HepG2 (cell line): Measurements from ENCODE around the gene MRGPRF. TPM values are rescaled to one million over a fixed set of nuclear protein-coding genes. Genes with fewer than 3 reads are reported as not detected.

Experiments used
- ATAC-seq: fragments of 200-7000 bp; cut with Tn5 transposase; 3 replicates; pipeline ENCODE4 v1.9.1; 2020; ENCODE audit warnings: mild to moderate bottlenecking, moderate library complexity
- BruUV-seq: library from RNA; stranded (reverse); fragments of 400-500 nt; replicated peaks from 2 replicates; lab custom pipeline; 2021; lab: Mats Ljungman, UMichigan
- CTCF ChIA-PET: fragments of 300-600 bp; formaldehyde crosslinking; extraction: SDS; loops from one replicate; lab custom pipeline; 2021; ENCODE audit warnings: low total read pairs, inconsistent platforms, low intra/inter-chr PET ratio; lab: Yijun Ruan, JAX
- POLR2A ChIA-PET: fragments of 350-600 bp; sonication (Branson Sonifier 250); formaldehyde crosslinking; loops from one replicate; lab custom pipeline; 2020; ENCODE audit warnings: antibody characterized with exemption, inconsistent platforms; lab: Yijun Ruan, JAX
- DNase-seq: peaks from one replicate; pipeline ENCODE4 v3.0.0-alpha.2; 2015; ENCODE audit warnings: low spot score
- FAIRE-seq: peaks from 3 replicates; lab custom pipeline; 2011; peaks lifted over from hg19 to GRCh38; lab: Jason Lieb, UNC
- H2AFZ ChIP-seq: one replicate; pipeline ENCODE4 v1.6.1; 2011; ENCODE audit warnings: low read length, inconsistent platforms
- H3K27ac ChIP-seq: fragments of 300-600 bp; 3 replicates; pipeline ENCODE4 v1.8.0; 2011; ENCODE audit warnings: mixed run types, mild to moderate bottlenecking, mixed read lengths, low read length, inconsistent platforms; ENCODE audit not compliant: insufficient read depth; ENCODE audit errors: extremely low read length
- H3K27me3 ChIP-seq, 2 experiments: fragments of 200-600 bp in 1 of 2; 2 replicates in 1 of 2; 3 replicates in 1 of 2; pipeline versions ENCODE4 v1.6.0 to v1.8.0; 2011; ENCODE audit warnings: low read length in 2 of 2, mild to moderate bottlenecking in 2 of 2, moderate library complexity in 2 of 2, inconsistent platforms in 1 of 2; ENCODE audit not compliant: insufficient read depth in 2 of 2, control insufficient read depth in 1 of 2
- H3K36me3 ChIP-seq, 2 experiments: fragments of 200-600 bp in 1 of 2; replicated peaks in 1 of 2; 2 replicates in 1 of 2; 3 replicates in 1 of 2; pipeline versions ENCODE4 v1.5.1 to v1.8.0; 2011; ENCODE audit warnings: low read length in 2 of 2, inconsistent platforms in 1 of 2; ENCODE audit not compliant: insufficient read depth in 2 of 2, control insufficient read depth in 1 of 2
- H3K4me1 ChIP-seq: 2 replicates; pipeline ENCODE4 v1.5.1; 2012; ENCODE audit warnings: low read length, inconsistent platforms; ENCODE audit not compliant: insufficient read depth
- H3K4me2 ChIP-seq: 2 replicates; pipeline ENCODE4 v1.6.0; 2011; ENCODE audit warnings: low read depth, low read length, inconsistent platforms
- H3K4me3 ChIP-seq, 3 experiments: fragments of 200-600 bp in 1 of 3; sonication (generic), shearing (Covaris generic) in 1 of 3; replicated peaks in 1 of 3; 2 replicates each; pipeline ENCODE4 v1.5.1; 2011 to 2016; ENCODE audit warnings: low read length in 3 of 3, inconsistent platforms in 2 of 3, low read depth in 2 of 3, mild to moderate bottlenecking in 2 of 3, control low read depth in 1 of 3, mixed read lengths in 1 of 3; ENCODE audit not compliant: insufficient read depth in 1 of 3
- H3K79me2 ChIP-seq: one replicate; pipeline ENCODE4 v1.6.1; 2011; ENCODE audit warnings: low read length, inconsistent platforms; ENCODE audit not compliant: insufficient read depth
- H3K9ac ChIP-seq: 2 replicates; pipeline ENCODE4 v1.6.0; 2011; ENCODE audit warnings: mild to moderate bottlenecking, low read depth, low read length, inconsistent platforms; ENCODE audit not compliant: insufficient read depth
- H3K9me3 ChIP-seq: 2 replicates; pipeline ENCODE4 v1.5.1; 2012; ENCODE audit warnings: mild to moderate bottlenecking, low read length
- H4K20me1 ChIP-seq: 2 replicates; pipeline ENCODE4 v1.6.0; 2011; ENCODE audit warnings: inconsistent platforms, mild to moderate bottlenecking, low read length, moderate library complexity; ENCODE audit not compliant: insufficient read depth
- CSRNP2 ChIP-seq: sonication (generic); formaldehyde crosslinking; conservative IDR thresholded peaks from 2 replicates; pipeline ENCODE4 v1.8.0; 2022; ENCODE audit warnings: low read depth, missing genetic modification reagents
- GPN1 ChIP-seq: sonication (generic); formaldehyde crosslinking; IDR thresholded peaks from 2 replicates; pipeline ENCODE4 v1.5.1; 2020; ENCODE audit warnings: missing genetic modification reagents, borderline replicate concordance
- PAXIP1 ChIP-seq: sonication (generic); formaldehyde crosslinking; conservative IDR thresholded peaks from 2 replicates; pipeline ENCODE4 v1.4.0; 2020; ENCODE audit warnings: mild to moderate bottlenecking, missing genetic modification reagents, moderate library complexity
- PHF21A ChIP-seq: sonication (generic); formaldehyde crosslinking; IDR thresholded peaks from 2 replicates; pipeline ENCODE4 v1.5.0; 2020; ENCODE audit warnings: mild to moderate bottlenecking, missing genetic modification reagents
- PITX1 ChIP-seq: sonication (generic); formaldehyde crosslinking; IDR thresholded peaks from 2 replicates; pipeline ENCODE4 v1.5.1; 2020; ENCODE audit warnings: mild to moderate bottlenecking, missing genetic modification reagents
- WGBS: methylation state at CpG from one replicate; pipeline ENCODE4 v1.1.6; 2017; ENCODE audit warnings: low lambda C conversion rate; 5-methylcytosine and 5-hydroxymethylcytosine counted together
- in situ Hi-C: cut with HindIII; loops from 2 replicates; pipeline ENCODE4 v1.10.0; 2017; ENCODE audit warnings: low pct_unique_long_range_greater_than_20kb; ENCODE audit not compliant: extremely low pct_ligation_motif_present
- intact Hi-C: fragments of 100-400 bp; cut with micrococcal nuclease; formaldehyde crosslinking; loops from one replicate; pipeline ENCODE4 v1.10.0; 2022; ENCODE audit not compliant: unreplicated experiment
- polyA plus RNA-seq, 8 experiments: library from polyadenylated mRNA; depleted of rRNA in 3 of 8; stranded (reverse) in 7 of 8; unstranded in 1 of 8; fragments of >200 nt; fragmentation: Illumina TruSeq in 4 of 8; extraction: Trizol in 4 of 8; gene quantifications; 2 replicates each; pipeline versions ENCODE4 v1.2.1 to v1.2.3, GENCODE V29; 2011 to 2016; ENCODE audit warnings: low read depth in 4 of 8, missing spikeins in 1 of 8, mixed read lengths in 1 of 8; ENCODE audit not compliant: insufficient read depth in 1 of 8
- total RNA-seq, 5 experiments: library from RNA; depleted of rRNA; stranded (reverse); fragments of >200 nt; fragmentation: Illumina TruSeq; extraction: Trizol; gene quantifications; 2 replicates each; pipeline ENCODE4 v1.2.3, GENCODE V29; 2016; ENCODE audit warnings: low read depth in 1 of 5

The MRGPRF gene
- total and polyA plus RNA-seq, 2 of the 13 experiments (the other 11 are each of a cell fraction or from before 2014, with no cell fraction given): not detected

GRCh38 chr11:69010361-69010891 is 2.6 kb downstream of the MRGPRF start (continued):
- TF ChIP-seq PAXIP1 (CRISPR knock-in tag) (no peak), PHF21A (CRISPR knock-in tag) (no peak)

GRCh38 chr11:69009441-69010211 is 3.4 kb downstream of the MRGPRF start:
- ChIA-PET POLR2A (no interaction called here), CTCF (no interaction called here)
- Histone ChIP-seq H3K4me3 (no peak overlapping the region), H2AFZ (no peak overlapping the region), H3K9ac (no peak overlapping the region), H3K9me3 (no peaks in the 10 kb centered on the region), H3K4me1 (peaks cover 51% of the 10 kb centered on the region), H3K79me2 (no peaks in the 10 kb centered on the region), H3K4me2 (no peak overlapping the region), H3K27me3 (peaks cover 20 to 39% of the 10 kb centered on the region in 2 experiments), H3K27ac (no peak overlapping the region), H4K20me1 (no peaks in the 10 kb centered on the region), H3K36me3 (no peaks in the 10 kb centered on the region)
- no peak for ATAC-seq
- no peak for DNase-seq
- in situ Hi-C loops (no loop called here), intact Hi-C loops (no loop called here)
- 77% methylated on average over 4 of the region's 16 CpGs for WGBS
- FAIRE-seq: no peak
- TF ChIP-seq PITX1 (no peak), GPN1 (CRISPR knock-in tag) (no peak), CSRNP2 (CRISPR knock-in tag) (no peak)
- BruUV-seq: no TSS peak
